Measurements from ENCODE around the gene SIGMAR1. TPM values are rescaled to one million over a fixed set of nuclear protein-coding genes. Genes with fewer than 3 reads are reported as not detected.

Gene SIGMAR1
- total RNA-seq: 100 to 1,000 TPM in 1 of 2 donors, 10 to 100 TPM in 1; 49.6 to 114 TPM

- Histone ChIP-seq H3K4me1 (no peaks in the 10 kb centered on the region), H3K27ac (peak within 1 kb of the TSS; percentile 82), H3K4me3 (peak within 1 kb of the TSS; percentile 91), H3K9me3 (no peaks in the 10 kb centered on the region), H3K9ac (ENCODE audit: low read depth in 2 of 2, low read length in 2 of 2) (peak within 1 kb of the TSS; percentile 79 to 97), H3K27me3 (no peaks in the 10 kb centered on the region), H3K36me3 (no peaks in the 10 kb centered on the region)
- intact Hi-C loops (cut with DNase I): no loop called here
- peak; percentile 97 for DNase-seq
- TF ChIP-seq CTCF (IDR thresholded peaks at IDR 0.05): no peak
These were observed at the start of gene SIGMAR1 for GRCh38 chr9:34637356-34638137. Gene SIGMAR1, minus strand, starts transcription at chr9:34637787. Its CDS starts 90 bp downstream, at chr9:34637697.

- Histone ChIP-seq H3K4me3 (no peak overlapping the region), H3K27me3 (no peaks in the 10 kb centered on the region), H3K9ac (ENCODE audit: low read depth in 2 of 2, low read length in 2 of 2) (no peak overlapping the region), H3K9me3 (no peaks in the 10 kb centered on the region), H3K4me1 (no peaks in the 10 kb centered on the region), H3K36me3 (no peaks in the 10 kb centered on the region), H3K27ac (no peak overlapping the region)
- intact Hi-C loops (cut with DNase I): no loop called here
- DNase-seq: no peak
- TF ChIP-seq CTCF (IDR thresholded peaks at IDR 0.05): no peak
These were observed 49.1 kb upstream of the SIGMAR1 start for GRCh38 chr9:34686732-34687131.

GRCh38 chr9:34686231-34686630, 48.6 kb upstream of the SIGMAR1 start:
- no peaks in the 10 kb centered on the region for H3K36me3 ChIP-seq
- H3K4me3 ChIP-seq: no peak overlapping the region
- TF ChIP-seq CTCF (IDR thresholded peaks at IDR 0.05): no peak
- H3K9ac ChIP-seq (ENCODE audit: low read depth in 2 of 2, low read length in 2 of 2): no peak overlapping the region
- H3K27ac ChIP-seq: no peak overlapping the region
- H3K27me3 ChIP-seq: no peaks in the 10 kb centered on the region
- H3K4me1 ChIP-seq: no peaks in the 10 kb centered on the region
- DNase-seq: no peak
- intact Hi-C loops (cut with DNase I): no loop called here
- H3K9me3 ChIP-seq: no peaks in the 10 kb centered on the region

- DNase-seq: no peak
- intact Hi-C loops (cut with DNase I): no loop called here
- Histone ChIP-seq H3K4me1 (no peaks in the 10 kb centered on the region), H3K36me3 (no peaks in the 10 kb centered on the region), H3K27ac (no peak overlapping the region), H3K9ac (ENCODE audit: low read depth in 2 of 2, low read length in 2 of 2) (no peak overlapping the region), H3K4me3 (no peak overlapping the region), H3K9me3 (no peaks in the 10 kb centered on the region), H3K27me3 (no peaks in the 10 kb centered on the region)
- TF ChIP-seq CTCF (IDR thresholded peaks at IDR 0.05): no peak
These were observed 48.0 kb upstream of the SIGMAR1 start for GRCh38 chr9:34685591-34685990.

GRCh38 chr9:34684816-34685215, 47.2 kb upstream of the SIGMAR1 start:
- H3K27me3 ChIP-seq: no peaks in the 10 kb centered on the region
- no peak for DNase-seq
- no peaks in the 10 kb centered on the region for H3K36me3 ChIP-seq
- H3K9me3 ChIP-seq: no peaks in the 10 kb centered on the region
- no peak overlapping the region for H3K27ac ChIP-seq
- no peak overlapping the region for H3K9ac ChIP-seq (ENCODE audit: low read depth in 2 of 2, low read length in 2 of 2)
- no peaks in the 10 kb centered on the region for H3K4me1 ChIP-seq
- TF ChIP-seq CTCF (IDR thresholded peaks at IDR 0.05): no peak
- intact Hi-C loops (cut with DNase I): no loop called here
- no peak overlapping the region for H3K4me3 ChIP-seq
